Mesenchymal stem cell (in vitro differentiated cells and primary cell): ENCODE data around the gene KCNH6.

Source experiments
- DNase-seq: peaks from one replicate; pipeline ENCODE4 v3.0.0-alpha.2; 2013
- H2AFZ ChIP-seq: one replicate; pipeline ENCODE4 v1.6.1; 2013; ENCODE audit warnings: low read depth, mild to moderate bottlenecking, control low read depth, inconsistent platforms, low read length, moderate library complexity
- H2AK5ac ChIP-seq: 2 replicates; pipeline ENCODE4 v1.6.1; 2013; ENCODE audit warnings: low read length, moderate library complexity, mild to moderate bottlenecking, inconsistent platforms; ENCODE audit not compliant: severe bottlenecking
- H2BK120ac ChIP-seq: one replicate; pipeline ENCODE4 v1.6.1; 2013; ENCODE audit warnings: low read depth, mild to moderate bottlenecking, inconsistent platforms, low read length, moderate library complexity
- H2BK12ac ChIP-seq, 2 experiments: one replicate each; pipeline ENCODE4 v1.6.1; 2013; ENCODE audit warnings: inconsistent platforms in 2 of 2, low read length in 2 of 2, mild to moderate bottlenecking in 2 of 2, moderate library complexity in 2 of 2, control low read depth in 1 of 2
- H2BK15ac ChIP-seq: one replicate; pipeline ENCODE4 v1.6.1; 2013; ENCODE audit warnings: mild to moderate bottlenecking, low read depth, inconsistent platforms; ENCODE audit not compliant: poor library complexity, severe bottlenecking
- H2BK5ac ChIP-seq: 2 replicates; pipeline ENCODE4 v1.6.1; 2013; ENCODE audit warnings: low read depth, mild to moderate bottlenecking, low read length, control low read depth, inconsistent platforms; ENCODE audit not compliant: poor library complexity, severe bottlenecking
- H3K14ac ChIP-seq, 2 experiments: one replicate each; pipeline ENCODE4 v1.6.1; 2013; ENCODE audit warnings: inconsistent platforms in 2 of 2, low read length in 2 of 2, control low read depth in 1 of 2, mild to moderate bottlenecking in 1 of 2, moderate library complexity in 1 of 2
- H3K18ac ChIP-seq, 2 experiments: one replicate each; pipeline ENCODE4 v1.6.1; 2013; ENCODE audit warnings: inconsistent platforms in 2 of 2, low read length in 2 of 2, control low read depth in 1 of 2, low read depth in 1 of 2, mild to moderate bottlenecking in 1 of 2
- H3K23ac ChIP-seq, 2 experiments: one replicate each; pipeline ENCODE4 v1.6.1; 2013; ENCODE audit warnings: inconsistent platforms in 2 of 2, low read length in 2 of 2, mild to moderate bottlenecking in 2 of 2, moderate library complexity in 2 of 2, control low read depth in 1 of 2
- H3K27ac ChIP-seq: 2 replicates; pipeline ENCODE4 v1.5.1; 2013; ENCODE audit warnings: mild to moderate bottlenecking, moderate library complexity, low read length, control low read depth, inconsistent platforms; ENCODE audit not compliant: poor library complexity, severe bottlenecking
- H3K27me3 ChIP-seq, 2 experiments: 2 replicates each; pipeline versions ENCODE4 v1.6.1 to v1.7.0; 2013; ENCODE audit warnings: low read length in 2 of 2, mild to moderate bottlenecking in 2 of 2, moderate library complexity in 2 of 2, control low read depth in 1 of 2, inconsistent platforms in 1 of 2; ENCODE audit not compliant: control insufficient read depth in 1 of 2, insufficient read depth in 1 of 2
- H3K36me3 ChIP-seq, 2 experiments: 2 replicates each; pipeline versions ENCODE4 v1.6.1 to v1.7.0; 2013; ENCODE audit warnings: low read length in 2 of 2, control low read depth in 1 of 2, inconsistent platforms in 1 of 2, low read depth in 1 of 2, mild to moderate bottlenecking in 1 of 2; ENCODE audit not compliant: insufficient read depth in 2 of 2, control insufficient read depth in 1 of 2
- H3K4ac ChIP-seq, 2 experiments: one replicate each; pipeline ENCODE4 v1.6.1; 2013; ENCODE audit warnings: inconsistent platforms in 2 of 2, low read length in 2 of 2, mild to moderate bottlenecking in 2 of 2, moderate library complexity in 2 of 2, control low read depth in 1 of 2, low read depth in 1 of 2
- H3K4me1 ChIP-seq: 2 replicates; pipeline ENCODE4 v1.6.1; 2013; ENCODE audit warnings: low read depth, low read length, control low read depth; ENCODE audit not compliant: control insufficient read depth, insufficient read depth
- H3K4me2 ChIP-seq: 2 replicates; pipeline ENCODE4 v1.6.1; 2013; ENCODE audit warnings: low read length, mild to moderate bottlenecking, inconsistent platforms; ENCODE audit not compliant: poor library complexity, severe bottlenecking
- H3K4me3 ChIP-seq, 2 experiments: 2 replicates each; pipeline versions ENCODE4 v1.5.1 to v1.7.0; 2013; ENCODE audit warnings: low read length in 2 of 2, mild to moderate bottlenecking in 2 of 2, control low read depth in 1 of 2, low read depth in 1 of 2; ENCODE audit not compliant: insufficient read depth in 1 of 2
- H3K79me1 ChIP-seq: replicated peaks from 2 replicates; pipeline ENCODE4 v1.6.1; 2013; ENCODE audit warnings: mild to moderate bottlenecking, control low read depth, low read length, inconsistent platforms; ENCODE audit not compliant: poor library complexity, severe bottlenecking
- H3K9ac ChIP-seq: 2 replicates; pipeline ENCODE4 v1.7.0; 2013; ENCODE audit warnings: mild to moderate bottlenecking, low read length, moderate library complexity
- H3K9me3 ChIP-seq: 2 replicates; pipeline ENCODE4 v1.7.0; 2013; ENCODE audit warnings: mild to moderate bottlenecking, low read length; ENCODE audit not compliant: control insufficient read depth
- H4K8ac ChIP-seq: one replicate; pipeline ENCODE4 v1.6.1; 2013; ENCODE audit warnings: inconsistent platforms, mild to moderate bottlenecking, low read length, moderate library complexity
- H4K91ac ChIP-seq: one replicate; pipeline ENCODE4 v1.6.1; 2013; ENCODE audit warnings: mild to moderate bottlenecking, low read length, inconsistent platforms
- WGBS: methylation state at CpG from one replicate; pipeline ENCODE4 v1.1.7; 2013; ENCODE audit warnings: mixed read lengths; 5-methylcytosine and 5-hydroxymethylcytosine counted together

Gene KCNH6

DNA sequence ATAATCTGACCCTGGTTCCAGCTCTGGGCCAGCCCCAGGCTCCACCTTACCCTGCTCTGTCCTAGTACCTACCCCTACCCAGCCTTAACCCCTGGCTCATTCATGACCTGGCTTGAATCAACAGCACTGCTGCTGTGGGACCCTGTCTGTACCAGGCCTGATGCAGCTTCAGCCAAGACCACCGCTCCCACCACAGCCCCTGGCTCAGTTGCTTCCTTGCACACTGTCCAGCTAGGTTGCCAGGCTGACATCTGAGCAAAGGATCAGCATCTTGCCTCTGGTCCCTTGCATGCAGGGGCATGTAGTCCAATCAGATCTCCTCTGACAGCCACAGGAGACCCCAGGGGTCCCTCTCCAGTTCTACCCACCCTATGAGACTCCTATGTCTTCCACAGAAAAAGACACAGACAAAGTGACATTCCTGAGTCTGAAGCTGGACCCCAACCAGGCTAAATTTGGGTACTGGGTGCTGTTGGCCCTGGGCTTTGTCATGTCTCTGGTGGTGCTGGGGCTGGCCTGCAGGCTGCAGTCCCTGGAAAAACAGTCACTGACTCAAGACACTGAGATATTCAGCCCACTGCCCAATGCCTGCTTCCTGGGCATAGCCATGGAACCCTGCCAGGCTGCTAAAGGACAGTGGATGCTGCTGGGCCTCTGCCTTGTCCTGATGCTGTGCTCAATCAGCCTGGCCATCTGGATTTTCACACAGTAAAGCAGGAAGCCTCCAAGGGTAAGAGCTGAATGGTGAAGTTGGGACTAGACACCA is 3.9 kb upstream of the KCNH6 start:
- Histone ChIP-seq H3K4me1 (peaks cover 25% of the 10 kb centered on the region), H2BK12ac (no peak overlapping the region), H3K4me3 (no peak overlapping the region), H3K14ac (no peak overlapping the region), H4K91ac (no peak overlapping the region), H3K9me3 (no peaks in the 10 kb centered on the region), H3K18ac (no peak overlapping the region), H2BK120ac (no peak overlapping the region), H2BK15ac (no peak overlapping the region), H3K36me3 (no peaks in the 10 kb centered on the region), H3K79me1 (no peaks in the 10 kb centered on the region), H3K27me3 (peaks cover 51 to 52% of the 10 kb centered on the region in 2 experiments), H3K23ac (peak overlapping the region in 1 of 2 experiments; percentile 23), H3K9ac (no peak overlapping the region), H2AFZ (no peak overlapping the region), H3K27ac (no peak overlapping the region), H4K8ac (no peak overlapping the region), H3K4ac (no peak overlapping the region), H2AK5ac (no peak overlapping the region), H3K4me2 (no peak overlapping the region), H2BK5ac (no peak overlapping the region)
- 57% methylated on average over 1 of the region's 1 CpG for WGBS
- DNase-seq, result no peak

DNA sequence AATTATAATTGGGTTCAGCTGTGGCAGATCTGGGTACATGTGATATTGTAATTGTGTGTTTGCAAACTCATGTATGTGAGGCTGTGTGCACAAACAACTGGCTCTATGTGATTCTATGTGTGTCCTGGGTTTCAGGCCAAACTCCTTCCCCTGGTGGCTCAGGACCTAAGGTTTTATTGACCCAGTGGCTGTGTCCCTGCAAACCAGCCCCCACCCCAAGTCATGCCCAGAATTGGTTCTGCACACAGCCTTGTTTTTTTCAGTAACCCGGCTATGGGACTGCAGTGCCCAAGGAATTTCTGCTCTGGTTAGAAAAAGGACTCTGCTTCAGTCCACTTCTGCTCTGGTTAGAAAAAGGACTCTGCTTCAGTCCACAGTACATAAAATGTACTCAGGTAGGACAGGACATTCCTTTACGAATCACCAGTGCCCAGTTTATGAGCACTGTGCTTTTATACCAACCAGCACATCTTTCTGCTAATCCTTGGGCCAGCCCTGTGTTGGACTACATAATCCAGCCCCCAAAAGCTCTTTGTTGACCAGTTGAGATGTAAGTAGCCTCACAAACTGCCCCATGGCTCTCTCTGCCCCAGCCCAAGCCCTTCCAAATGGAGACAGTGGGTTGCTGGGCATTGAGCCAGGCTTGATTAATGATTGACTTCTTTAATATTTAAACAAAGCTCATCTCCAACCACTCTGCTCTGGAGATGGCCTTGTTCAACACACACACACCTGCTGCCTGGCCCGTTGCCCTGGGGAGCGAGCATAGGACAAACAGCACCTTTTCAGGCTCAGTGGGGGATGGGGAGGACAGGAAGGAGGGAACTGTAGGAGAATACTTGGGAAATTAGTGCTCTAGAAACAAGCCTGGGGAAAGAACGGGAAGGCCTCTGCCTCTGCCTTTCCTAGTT is 2.9 kb upstream of the KCNH6 start:
- Histone ChIP-seq H2AFZ (no peak overlapping the region), H2BK15ac (no peak overlapping the region), H3K4me2 (no peak overlapping the region), H3K9me3 (no peaks in the 10 kb centered on the region), H3K14ac (no peak overlapping the region), H4K8ac (no peak overlapping the region), H3K79me1 (no peaks in the 10 kb centered on the region), H3K27me3 (peaks cover 54 to 55% of the 10 kb centered on the region in 2 experiments), H3K4me3 (no peak overlapping the region), H2BK120ac (no peak overlapping the region), H3K23ac (no peak overlapping the region), H3K4me1 (peaks cover 25% of the 10 kb centered on the region), H3K9ac (no peak overlapping the region), H3K18ac (no peak overlapping the region), H2BK5ac (no peak overlapping the region), H2BK12ac (no peak overlapping the region), H2AK5ac (no peak overlapping the region), H3K36me3 (no peaks in the 10 kb centered on the region), H3K4ac (no peak overlapping the region), H3K27ac (no peak overlapping the region), H4K91ac (no peak overlapping the region)
- no peak for DNase-seq
- 64% methylated on average over 5 of the region's 5 CpGs for WGBS

DNA sequence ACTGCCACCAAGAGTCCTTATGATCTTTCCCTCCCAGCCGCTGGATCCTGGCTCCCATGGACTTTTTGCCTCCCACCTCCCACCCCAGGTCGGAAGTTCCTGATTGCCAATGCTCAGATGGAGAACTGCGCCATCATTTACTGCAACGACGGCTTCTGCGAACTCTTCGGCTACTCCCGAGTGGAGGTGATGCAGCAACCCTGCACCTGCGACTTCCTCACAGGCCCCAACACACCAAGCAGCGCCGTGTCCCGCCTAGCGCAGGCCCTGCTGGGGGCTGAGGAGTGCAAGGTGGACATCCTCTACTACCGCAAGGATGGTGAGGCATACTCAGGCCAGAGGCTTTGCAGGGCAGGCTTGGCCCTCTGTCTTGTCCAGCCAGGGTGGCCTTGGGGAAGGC is 893 bp downstream of the KCNH6 start:
- peaks cover 62 to 73% of the 10 kb centered on the region in 2 experiments for H3K27me3 ChIP-seq
- no peak overlapping the region for H2BK120ac ChIP-seq
- H3K9me3 ChIP-seq, result no peaks in the 10 kb centered on the region
- H3K4me3 ChIP-seq, result no peak overlapping the region
- no peak overlapping the region for H4K8ac ChIP-seq
- no peak overlapping the region for H3K23ac ChIP-seq
- no peak overlapping the region for H3K4me2 ChIP-seq
- no peak overlapping the region for H4K91ac ChIP-seq
- no peaks in the 10 kb centered on the region for H3K79me1 ChIP-seq
- no peak overlapping the region for H3K14ac ChIP-seq
- no peak overlapping the region for H2AK5ac ChIP-seq
- no peak overlapping the region for H3K27ac ChIP-seq
- no peak overlapping the region for H2BK5ac ChIP-seq
- no peak overlapping the region for H2BK12ac ChIP-seq
- no peak for DNase-seq
- no peak overlapping the region for H2AFZ ChIP-seq
- no peaks in the 10 kb centered on the region for H3K36me3 ChIP-seq
- H3K9ac ChIP-seq, result no peak overlapping the region
- H2BK15ac ChIP-seq, result no peak overlapping the region
- WGBS, result 85% methylated on average over 14 of the region's 14 CpGs
- no peak overlapping the region for H3K18ac ChIP-seq
- peaks cover 22% of the 10 kb centered on the region for H3K4me1 ChIP-seq
- H3K4ac ChIP-seq, result no peak overlapping the region
